ENCODE results near the gene NR1D2. TPM values are rescaled to one million over a fixed set of nuclear protein-coding genes. Genes with fewer than 3 reads are reported as not detected.
A peak's percentile ranks its signal among the peaks of the same experiment; 100 is the strongest.
"Not testable (repeated sequence)": the region's sequence is repeated elsewhere in the genome, so short reads cannot be mapped to it uniquely, and the experiment has no call there.

NR1D2 gene
- total RNA-seq, 2 donors from 2014 or later: 4.2 to 5.2 TPM

GRCh38 chr3:23991306-23991682 is 46.2 kb downstream of the NR1D2 start:
- H3K27ac Mint-ChIP-seq: no peak overlapping the region
- H3K9me3 Mint-ChIP-seq: no peaks in the 10 kb centered on the region
- DNase-seq (ENCODE audit: low spot score) (no peak), ATAC-seq (no peak)
- H3K36me3 Mint-ChIP-seq: no peaks in the 10 kb centered on the region
- no peak overlapping the region for H3K4me3 Mint-ChIP-seq
- H3K27me3 Mint-ChIP-seq: no peaks in the 10 kb centered on the region
- peaks cover 5 to 6% of the 10 kb centered on the region in 2 donors for H3K4me1 Mint-ChIP-seq (ENCODE audit: low read depth in 2 of 2)

- no peak for ATAC-seq
Measured at GRCh38 chr3:23991683-23992628, 46.9 kb downstream of the NR1D2 start.

GRCh38 chr3:23993556-23994243 is 48.6 kb downstream of the NR1D2 start:
- H3K27ac Mint-ChIP-seq: no peak overlapping the region
- H3K27me3 Mint-ChIP-seq: no peaks in the 10 kb centered on the region
- ATAC-seq: peak in 1 of 2 donors; percentile 53
- H3K9me3 Mint-ChIP-seq: no peaks in the 10 kb centered on the region
- H3K36me3 Mint-ChIP-seq: no peaks in the 10 kb centered on the region
- H3K4me1 Mint-ChIP-seq (ENCODE audit: low read depth in 2 of 2): peaks cover 5 to 6% of the 10 kb centered on the region in 2 donors
- H3K4me3 Mint-ChIP-seq: no peak overlapping the region
- DNase-seq (ENCODE audit: low spot score): no peak

More at GRCh38 chr3:23991683-23992628, 46.9 kb downstream of the NR1D2 start:
- Mint-ChIP-seq H3K27me3 (no peaks in the 10 kb centered on the region), H3K4me1 (ENCODE audit: low read depth in 2 of 2) (peaks cover 5 to 6% of the 10 kb centered on the region in 2 donors), H3K27ac (no peak overlapping the region), H3K9me3 (no peaks in the 10 kb centered on the region), H3K36me3 (no peaks in the 10 kb centered on the region), H3K4me3 (no peak overlapping the region)
- no peak for DNase-seq (ENCODE audit: low spot score)

- Mint-ChIP-seq H3K36me3 (no peaks in the 10 kb centered on the region), H3K4me1 (ENCODE audit: low read depth in 2 of 2) (peaks cover 8 to 9% of the 10 kb centered on the region in 2 donors), H3K9me3 (no peaks in the 10 kb centered on the region), H3K27ac (no peak overlapping the region), H3K4me3 (no peak overlapping the region), H3K27me3 (peaks cover 3 to 5% of the 10 kb centered on the region in 2 donors)
- DNase-seq (ENCODE audit: low spot score): no peak
- no peak for ATAC-seq
Measured at GRCh38 chr3:23994244-23994569, 49.1 kb downstream of the NR1D2 start.

- peaks cover 9 to 10% of the 10 kb centered on the region in 2 donors for H3K4me1 Mint-ChIP-seq (ENCODE audit: low read depth in 2 of 2)
- no peak for DNase-seq (ENCODE audit: low spot score)
- no peak overlapping the region for H3K4me3 Mint-ChIP-seq
- peaks cover 4 to 6% of the 10 kb centered on the region in 2 donors for H3K27me3 Mint-ChIP-seq
- H3K27ac Mint-ChIP-seq: no peak overlapping the region
- no peak for ATAC-seq
- H3K9me3 Mint-ChIP-seq: no peaks in the 10 kb centered on the region
- no peaks in the 10 kb centered on the region for H3K36me3 Mint-ChIP-seq
Measured at GRCh38 chr3:23995219-23995618, 50.1 kb downstream of the NR1D2 start.

- Mint-ChIP-seq H3K36me3 (no peaks in the 10 kb centered on the region), H3K27ac (no peak overlapping the region), H3K27me3 (peaks cover 6 to 9% of the 10 kb centered on the region in 2 donors)
Measured at GRCh38 chr3:23996095-23996524, 51.0 kb downstream of the NR1D2 start.

GRCh38 chr3:23999012-23999641 is 54.0 kb downstream of the NR1D2 start:
- no peaks in the 10 kb centered on the region for H3K36me3 Mint-ChIP-seq
- no peaks in the 10 kb centered on the region for H3K9me3 Mint-ChIP-seq
- DNase-seq (ENCODE audit: low spot score): no peak
- H3K27ac Mint-ChIP-seq: no peak overlapping the region
- no peak for ATAC-seq
- H3K4me1 Mint-ChIP-seq (ENCODE audit: low read depth in 2 of 2): peaks cover 4% of the 10 kb centered on the region in 2 donors
- H3K4me3 Mint-ChIP-seq: no peak overlapping the region
- H3K27me3 Mint-ChIP-seq: peaks cover 11 to 13% of the 10 kb centered on the region in 2 donors

More at GRCh38 chr3:23996095-23996524, 51.0 kb downstream of the NR1D2 start:
- no peak overlapping the region for H3K4me3 Mint-ChIP-seq
- H3K9me3 Mint-ChIP-seq: no peaks in the 10 kb centered on the region
- ATAC-seq (no peak), DNase-seq (ENCODE audit: low spot score) (no peak)
- peaks cover 9 to 10% of the 10 kb centered on the region in 2 donors for H3K4me1 Mint-ChIP-seq (ENCODE audit: low read depth in 2 of 2)

- Mint-ChIP-seq H3K4me3 (no peak overlapping the region), H3K27ac (no peak overlapping the region)
Measured at GRCh38 chr3:24002129-24002528, 57.0 kb downstream of the NR1D2 start.

GRCh38 chr3:24003466-24003865 is 58.4 kb downstream of the NR1D2 start:
- H3K9me3 Mint-ChIP-seq: no peaks in the 10 kb centered on the region
- H3K27me3 Mint-ChIP-seq: peaks cover 13% of the 10 kb centered on the region in 2 donors
- no peak for ATAC-seq
- no peak overlapping the region for H3K4me3 Mint-ChIP-seq
- peaks cover 4% of the 10 kb centered on the region in 2 donors for H3K4me1 Mint-ChIP-seq (ENCODE audit: low read depth in 2 of 2)
- no peak overlapping the region for H3K27ac Mint-ChIP-seq
- no peak for DNase-seq (ENCODE audit: low spot score)
- no peaks in the 10 kb centered on the region for H3K36me3 Mint-ChIP-seq

More at GRCh38 chr3:24002129-24002528, 57.0 kb downstream of the NR1D2 start:
- H3K9me3 Mint-ChIP-seq: no peaks in the 10 kb centered on the region
- H3K27me3 Mint-ChIP-seq: peaks cover 13% of the 10 kb centered on the region in 2 donors
- no peaks in the 10 kb centered on the region for H3K36me3 Mint-ChIP-seq
- ATAC-seq (no peak), DNase-seq (ENCODE audit: low spot score) (no peak)
- H3K4me1 Mint-ChIP-seq (ENCODE audit: low read depth in 2 of 2): peaks cover 4% of the 10 kb centered on the region in 2 donors

GRCh38 chr3:24004171-24004938 is 59.3 kb downstream of the NR1D2 start:
- Mint-ChIP-seq H3K4me1 (ENCODE audit: low read depth in 2 of 2) (no peaks in the 10 kb centered on the region), H3K27ac (no peak overlapping the region), H3K27me3 (peaks cover 7 to 9% of the 10 kb centered on the region in 2 donors), H3K9me3 (no peaks in the 10 kb centered on the region), H3K4me3 (no peak overlapping the region), H3K36me3 (no peaks in the 10 kb centered on the region)
- DNase-seq (ENCODE audit: low spot score): no peak
- peak; percentile 82 to 89 for ATAC-seq

GRCh38 chr3:24005669-24006068 is 60.6 kb downstream of the NR1D2 start:
- H3K4me1 Mint-ChIP-seq (ENCODE audit: low read depth in 2 of 2): no peaks in the 10 kb centered on the region
- no peak overlapping the region for H3K27ac Mint-ChIP-seq
- no peak for ATAC-seq

GRCh38 chr3:24010834-24011233 is 65.7 kb downstream of the NR1D2 start:
- not testable (repeated sequence) for H3K9me3 Mint-ChIP-seq; H3K4me3 Mint-ChIP-seq; H3K36me3 Mint-ChIP-seq; DNase-seq (ENCODE audit: low spot score); ATAC-seq; H3K27ac Mint-ChIP-seq; H3K27me3 Mint-ChIP-seq; H3K4me1 Mint-ChIP-seq (ENCODE audit: low read depth in 2 of 2)

More at GRCh38 chr3:24005669-24006068, 60.6 kb downstream of the NR1D2 start:
- Mint-ChIP-seq H3K9me3 (no peaks in the 10 kb centered on the region), H3K36me3 (no peaks in the 10 kb centered on the region), H3K4me3 (no peak overlapping the region), H3K27me3 (peaks cover 5 to 7% of the 10 kb centered on the region in 2 donors)
- DNase-seq (ENCODE audit: low spot score): no peak

GRCh38 chr3:24012589-24013269 is 67.6 kb downstream of the NR1D2 start:
- no peak overlapping the region for H3K4me3 Mint-ChIP-seq
- no peaks in the 10 kb centered on the region for H3K36me3 Mint-ChIP-seq
- no peaks in the 10 kb centered on the region for H3K4me1 Mint-ChIP-seq (ENCODE audit: low read depth in 2 of 2)
- no peaks in the 10 kb centered on the region for H3K27me3 Mint-ChIP-seq
- H3K9me3 Mint-ChIP-seq: no peaks in the 10 kb centered on the region
- H3K27ac Mint-ChIP-seq: no peak overlapping the region
- DNase-seq (ENCODE audit: low spot score): no peak
- ATAC-seq: no peak

All from natural killer cell treated with Interleukin-12 subunit alpha and Interleukin-12 subunit beta and Interleukin-15 and Interleukin-18, amount 100 ng/mL, for 72 hours (primary cell).